ACHN (cell line): Measurements from ENCODE around the gene MND1.
A peak's percentile ranks its signal among the peaks of the same experiment; 100 is the strongest.
"Not testable (repeated sequence)": the region's sequence is repeated elsewhere in the genome, so short reads cannot be mapped to it uniquely, and the experiment has no call there.

Experiments used
- DNase-seq: peaks from one replicate; pipeline ENCODE4 v3.0.0-alpha.2; 2015
- in situ Hi-C: cut with HindIII; loops from 2 replicates; pipeline ENCODE4 v1.10.0; 2017; ENCODE audit warnings: low sequenced_read_pairs, low pct_ligation_motif_present, low pct_unique_long_range_greater_than_20kb

MND1 gene

DNA sequence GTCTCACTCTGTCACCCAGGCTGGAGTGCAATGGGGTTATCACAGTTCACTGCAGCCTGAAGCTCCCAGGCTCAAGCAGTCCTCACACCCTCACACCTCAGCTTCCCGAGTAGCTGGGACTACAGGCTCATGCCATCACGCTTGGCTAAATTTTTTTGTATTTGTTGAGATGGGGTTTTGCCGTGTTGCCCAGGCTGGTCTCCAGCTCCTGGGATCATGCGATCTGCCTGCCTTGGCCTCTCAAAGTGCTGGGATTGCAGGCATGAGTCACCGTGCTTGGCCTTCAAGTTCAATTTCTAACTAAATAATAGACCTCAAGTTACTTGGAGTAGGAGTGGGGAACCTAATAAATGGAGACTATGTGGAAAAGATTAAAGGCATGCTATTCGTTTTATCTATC, 48.9 kb downstream of the MND1 start:
- DNase-seq: peak; percentile 80
- in situ Hi-C loops: no loop called here

DNA sequence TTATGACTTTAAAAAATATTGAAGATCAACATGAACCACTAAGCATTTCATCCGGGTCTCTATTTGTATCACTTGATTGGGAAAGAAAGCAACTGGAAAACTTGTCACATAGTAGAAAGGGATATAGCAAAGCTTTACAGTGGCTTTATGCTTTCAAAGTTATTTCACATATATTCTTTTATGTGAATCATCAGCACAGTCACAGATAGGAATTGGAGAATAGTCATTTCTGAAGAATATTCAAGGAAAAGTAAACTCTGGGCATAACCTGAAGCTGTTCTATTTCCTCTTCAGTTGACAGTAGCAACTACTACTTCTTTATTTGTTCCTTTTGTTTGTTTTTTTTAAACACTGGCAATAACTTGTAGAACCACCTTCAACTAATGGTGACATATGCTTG, 50.5 kb downstream of the MND1 start:
- no peak for DNase-seq
- in situ Hi-C loops: no loop called here

DNA sequence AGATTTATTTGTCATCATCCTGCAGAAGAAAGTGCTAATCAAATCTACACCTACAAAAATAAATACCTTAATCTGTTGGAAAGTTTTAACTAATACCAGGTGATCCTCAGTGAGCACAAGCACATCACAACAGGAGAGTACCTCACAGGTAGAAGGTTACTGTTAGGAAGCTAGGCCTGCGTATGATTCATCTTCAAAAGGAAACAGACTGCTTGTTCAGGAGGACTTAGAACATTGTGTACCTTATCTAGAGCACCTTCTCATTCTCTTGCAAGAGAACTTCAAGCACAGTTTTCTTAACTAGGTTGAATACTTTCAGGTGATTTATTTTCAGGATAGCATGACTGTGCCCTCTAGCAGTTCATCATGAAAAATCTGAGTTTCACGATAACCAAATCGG, 54.2 kb downstream of the MND1 start:
- in situ Hi-C loops: no loop called here
- no peak for DNase-seq

DNA sequence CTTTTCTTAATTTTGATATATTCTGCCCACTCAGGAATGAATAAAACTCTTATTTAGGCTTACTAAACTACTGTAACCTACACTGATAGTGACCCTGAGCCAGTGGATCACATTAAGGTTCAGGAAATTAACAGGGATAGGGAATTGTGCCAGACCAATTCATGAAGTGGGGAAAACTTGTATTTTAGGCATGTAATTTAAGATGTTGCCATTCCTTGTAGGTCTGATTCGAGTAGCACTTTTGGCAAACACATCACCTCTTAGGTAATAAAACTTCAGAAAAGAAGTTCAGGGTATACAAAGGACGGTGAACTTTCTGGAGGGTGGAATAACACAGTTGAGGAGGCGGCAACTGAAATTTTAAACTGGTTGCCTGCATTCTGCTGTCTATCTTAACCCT, 54.9 kb downstream of the MND1 start:
- in situ Hi-C loops: no loop called here
- no peak for DNase-seq

DNA sequence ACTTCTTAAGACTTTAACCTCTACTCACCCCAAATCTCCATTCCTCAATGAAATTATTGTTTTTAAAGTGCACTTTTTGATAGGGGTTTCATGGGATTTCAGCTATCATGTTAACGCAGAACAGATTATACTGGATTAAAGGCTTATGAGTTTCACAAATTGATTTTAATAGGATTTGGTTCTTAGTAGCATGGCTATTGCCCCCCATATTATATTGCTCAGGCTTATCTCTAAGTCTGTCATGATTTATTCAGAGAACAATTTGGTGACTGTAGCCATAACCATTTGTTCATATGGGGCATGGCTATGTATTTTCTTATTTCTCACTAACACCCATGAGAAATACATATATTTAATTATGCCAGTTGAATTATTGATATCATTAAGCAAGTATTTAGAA, 57.0 kb downstream of the MND1 start:
- no peak for DNase-seq
- in situ Hi-C loops: no loop called here

DNA sequence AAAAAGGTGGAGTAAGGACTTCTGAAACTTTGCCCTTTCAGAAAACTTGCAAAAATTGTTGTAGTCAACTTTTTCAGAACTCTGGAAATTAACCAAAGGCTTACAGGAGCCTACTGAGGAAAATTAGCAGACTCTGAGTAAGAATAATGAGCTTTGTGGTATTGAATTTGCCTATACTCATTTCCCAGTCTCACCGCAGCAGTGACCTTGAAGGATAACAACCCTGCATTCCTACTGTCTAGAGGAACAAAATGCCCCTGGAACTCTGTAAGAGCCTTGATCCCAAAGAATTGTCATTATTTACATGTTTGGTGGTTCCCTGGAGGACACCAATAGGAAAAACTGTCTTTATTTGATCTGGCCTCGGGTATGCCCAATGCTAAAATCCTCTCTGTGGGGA, 57.9 kb downstream of the MND1 start:
- DNase-seq: no peak
- in situ Hi-C loops: no loop called here

DNA sequence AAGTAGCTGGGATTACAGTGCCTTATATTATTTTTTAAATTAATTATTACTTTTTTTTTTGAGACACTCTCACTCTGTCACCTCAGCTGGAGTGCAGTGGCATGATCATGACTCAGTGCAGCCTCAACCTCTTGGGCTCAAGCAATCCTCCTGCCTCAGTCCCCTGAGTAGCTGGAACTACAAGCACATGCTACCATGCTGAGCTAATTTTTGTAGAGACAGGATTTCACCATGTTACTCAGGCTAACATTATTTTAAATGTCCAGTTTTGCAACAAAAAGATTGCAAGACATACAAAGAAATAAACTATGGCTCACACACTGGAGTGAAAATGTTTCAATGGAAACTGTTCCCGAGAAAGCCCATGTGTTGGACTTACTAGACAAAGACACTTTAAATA, 59.2 kb downstream of the MND1 start:
- in situ Hi-C loops: no loop called here
- DNase-seq: no peak

DNA sequence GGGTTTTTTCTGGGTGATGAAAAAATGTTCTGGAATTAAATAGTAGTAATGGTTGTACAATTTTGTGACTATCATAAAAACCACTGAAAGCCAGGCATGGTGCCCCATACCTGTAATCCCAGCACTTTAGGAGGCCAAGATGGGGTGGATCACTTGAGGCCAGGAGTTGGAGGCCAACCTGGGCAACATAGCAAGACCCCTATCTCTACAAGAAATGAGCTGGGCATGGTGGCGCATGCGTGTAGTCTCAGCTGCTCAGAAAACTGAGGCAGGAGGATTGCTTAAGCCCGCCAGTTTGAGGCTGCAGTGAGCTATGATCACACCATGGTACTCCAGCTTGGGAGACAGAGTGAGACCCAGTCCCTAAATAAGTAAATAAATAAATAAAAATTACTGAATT, 63.4 kb downstream of the MND1 start:
- no peak for DNase-seq
- in situ Hi-C loops: no loop called here

DNA sequence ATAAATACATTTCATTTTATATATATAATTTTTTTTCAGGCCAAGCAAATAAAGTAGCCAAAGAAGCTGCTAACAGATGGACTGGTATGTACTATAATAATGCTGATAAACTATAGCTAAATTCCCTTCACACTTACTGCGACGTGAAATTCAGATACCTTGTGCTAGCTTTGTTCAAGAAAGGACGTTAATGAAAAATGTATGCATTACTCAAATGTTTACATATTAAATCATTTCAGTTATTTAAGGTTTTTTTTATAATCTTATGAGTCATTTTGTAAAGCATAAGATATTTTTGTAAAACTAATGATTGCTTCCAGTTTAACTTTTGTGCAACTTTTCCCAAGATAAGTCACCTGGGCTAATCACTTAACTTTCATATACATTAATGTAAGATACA, 64.4 kb downstream of the MND1 start:
- in situ Hi-C loops: no loop called here
- DNase-seq: no peak

DNA sequence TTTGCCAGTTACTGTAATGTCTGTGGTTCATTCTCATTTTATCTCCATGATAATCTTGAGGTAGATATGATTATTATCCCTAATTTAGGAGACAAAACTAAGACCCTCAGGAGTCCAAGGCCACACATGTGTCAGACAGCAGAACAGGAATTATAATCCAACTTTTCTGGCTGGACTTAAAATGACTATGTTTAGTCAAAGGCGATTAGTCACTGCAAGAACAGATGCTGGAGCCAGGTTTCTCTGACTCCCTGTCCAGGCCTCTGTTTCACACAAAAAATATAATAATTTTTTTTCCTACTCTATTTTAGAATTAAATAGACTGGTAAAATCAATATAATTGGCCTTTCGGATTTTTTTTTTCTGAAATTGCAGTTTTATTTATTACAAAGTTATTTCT, 64.9 kb downstream of the MND1 start:
- no peak for DNase-seq
- in situ Hi-C loops: no loop called here

DNA sequence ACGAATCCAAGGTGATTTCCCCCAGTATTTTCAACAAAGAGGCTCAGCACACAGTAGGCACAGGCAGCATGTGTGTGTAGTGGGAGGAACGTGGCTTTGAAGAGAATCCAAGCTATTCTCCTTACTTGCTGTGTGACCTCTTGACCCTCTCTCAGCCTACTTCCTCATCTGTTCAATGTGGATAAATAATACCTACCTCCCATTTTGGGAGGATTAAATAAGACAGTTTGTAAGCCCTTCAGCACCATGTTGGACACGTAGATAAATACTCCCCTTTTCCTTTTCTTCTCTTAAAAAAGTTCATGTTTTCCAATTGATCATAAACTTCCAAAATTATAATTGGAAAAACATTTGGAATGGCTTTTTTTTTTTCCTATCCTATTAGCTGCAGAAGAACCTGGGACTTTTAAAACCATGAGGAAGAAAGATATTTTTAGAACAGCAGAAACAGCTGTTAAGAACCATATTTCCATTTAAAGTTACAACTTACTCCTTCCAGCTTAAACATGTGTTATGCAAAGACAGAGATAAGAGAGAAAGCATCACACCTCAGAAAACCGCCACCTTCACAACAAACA, 65.5 kb downstream of the MND1 start:
- in situ Hi-C loops: no loop called here

DNA sequence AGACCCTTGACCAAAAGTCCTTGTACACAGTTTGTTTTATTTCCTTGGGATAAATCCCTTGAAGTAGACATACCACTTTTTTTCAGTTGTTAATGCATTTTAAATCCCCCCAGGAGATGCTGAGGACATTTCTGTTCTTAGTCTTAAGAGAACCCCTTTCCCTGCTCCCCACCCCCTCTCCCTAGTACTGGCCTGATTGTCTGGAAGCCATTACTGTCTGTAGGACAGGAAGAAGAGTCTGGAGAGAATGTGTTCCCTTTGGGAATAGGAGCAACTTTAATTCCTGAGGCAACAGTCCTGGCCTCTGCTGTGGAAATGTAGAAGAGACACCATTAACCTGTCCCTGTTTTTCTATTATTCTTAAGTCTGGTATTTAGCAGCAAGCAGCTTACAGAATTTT, 69.4 kb downstream of the MND1 start:
- in situ Hi-C loops: no loop called here

More for the DNA sequence above, 65.5 kb downstream of the MND1 start:
- DNase-seq: no peak

DNA sequence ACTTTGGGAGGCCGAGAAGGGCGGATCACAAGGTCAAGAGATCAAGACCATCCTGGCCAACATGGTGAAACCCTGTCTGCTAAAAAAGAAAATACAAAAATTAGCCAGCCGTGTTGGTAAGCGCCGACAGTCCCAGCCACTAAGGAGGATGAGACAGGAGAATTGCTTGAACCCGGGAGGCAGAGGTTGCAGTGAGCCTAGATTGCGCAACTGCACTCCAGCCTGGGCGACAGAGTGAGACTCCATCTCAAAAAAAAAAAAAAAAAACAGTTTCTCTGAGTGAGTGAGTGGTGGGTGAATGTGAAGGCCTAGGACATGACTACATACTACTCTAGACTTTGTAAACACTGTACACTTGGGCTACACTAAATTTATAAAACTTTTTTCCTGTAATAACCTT, 72.0 kb downstream of the MND1 start:
- DNase-seq, in situ Hi-C loops: not testable (repeated sequence)

More for the DNA sequence above, 69.4 kb downstream of the MND1 start:
- no peak for DNase-seq

DNA sequence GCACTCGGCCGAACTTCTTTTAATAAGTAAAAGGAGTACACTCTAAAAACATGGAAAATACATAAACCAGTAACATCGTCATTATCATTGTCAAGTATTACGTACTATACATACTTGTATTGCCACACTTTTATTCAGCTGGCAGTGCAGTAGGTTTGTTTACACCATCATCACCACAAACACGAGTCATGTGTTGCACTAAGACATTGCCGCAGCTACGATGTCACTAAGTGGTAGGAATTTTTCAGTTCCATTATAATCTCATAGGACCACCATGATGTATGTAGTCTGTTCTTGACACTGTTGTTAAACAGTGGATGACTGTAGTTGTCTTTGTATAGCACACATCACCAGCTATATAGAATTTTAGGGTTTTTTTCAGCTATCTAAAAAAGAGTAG, 73.6 kb downstream of the MND1 start:
- in situ Hi-C loops: no loop called here
- no peak for DNase-seq

DNA sequence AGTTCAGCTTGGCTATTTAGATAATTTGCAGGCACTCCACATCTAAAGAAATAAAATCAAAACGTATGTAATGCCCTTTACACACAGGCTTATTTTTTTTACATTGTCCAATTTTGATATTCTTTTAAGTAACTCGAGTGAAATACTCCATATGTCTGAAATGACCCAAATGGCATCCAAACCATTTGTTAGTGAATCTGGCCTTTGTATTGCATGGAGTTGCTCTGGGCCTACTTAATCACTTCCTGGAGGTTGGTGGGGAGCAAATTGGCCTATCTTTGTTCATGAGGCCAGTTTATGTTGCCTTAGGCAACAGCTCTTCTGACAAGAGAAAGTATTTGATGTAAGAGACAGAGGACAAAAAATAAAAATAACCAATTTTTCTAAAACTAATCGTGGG, 74.1 kb downstream of the MND1 start:
- in situ Hi-C loops: no loop called here
- no peak for DNase-seq

DNA sequence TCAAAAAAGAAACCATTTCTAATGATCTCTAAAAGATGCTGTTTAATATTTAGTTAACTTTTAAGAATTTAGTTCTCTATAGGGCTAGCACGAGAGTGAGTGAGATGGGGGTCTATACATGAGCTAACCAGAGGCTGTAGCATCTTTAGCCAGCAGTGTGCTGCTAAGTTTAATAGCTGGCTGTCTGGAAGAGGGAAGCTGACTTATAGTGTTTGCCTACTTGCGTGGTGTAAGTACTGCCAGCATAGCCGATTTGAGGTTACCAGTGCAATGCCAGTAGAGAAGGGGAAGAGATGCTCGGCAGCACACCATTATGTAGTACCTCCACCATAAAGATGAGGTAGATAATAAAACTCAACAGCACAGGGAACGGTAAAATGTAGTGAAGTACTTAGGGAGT, 74.5 kb downstream of the MND1 start:
- DNase-seq: no peak
- in situ Hi-C loops: no loop called here

DNA sequence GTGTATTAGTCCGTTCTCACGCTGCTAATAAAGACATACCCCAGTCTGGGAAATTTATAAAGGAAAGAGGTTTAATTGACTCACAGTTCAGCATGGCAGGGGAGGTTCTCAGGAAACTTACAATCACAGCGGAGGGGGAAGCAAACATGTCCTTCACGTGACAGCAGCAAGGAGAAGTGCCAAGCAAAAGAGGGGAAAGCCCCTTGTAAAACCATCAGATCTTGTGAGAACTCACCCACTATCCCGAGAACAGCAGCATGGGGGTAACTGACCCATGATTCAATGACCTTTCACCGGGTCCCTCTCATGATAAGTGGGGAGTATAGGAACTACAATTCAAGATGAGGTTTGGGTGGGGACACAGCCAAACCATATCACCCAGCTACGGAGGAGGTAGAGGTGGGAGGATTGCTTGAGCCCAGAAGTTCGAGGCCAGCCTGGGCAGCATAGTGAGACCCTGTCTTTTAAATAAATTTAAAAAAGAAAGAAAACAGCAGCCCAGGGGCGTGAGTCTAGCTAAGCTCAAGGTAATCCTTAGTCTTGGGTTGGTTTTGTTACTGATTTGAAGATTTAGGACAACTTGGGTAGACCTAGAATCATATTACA, 75.3 kb downstream of the MND1 start:
- in situ Hi-C loops: no loop called here
- no peak for DNase-seq

DNA sequence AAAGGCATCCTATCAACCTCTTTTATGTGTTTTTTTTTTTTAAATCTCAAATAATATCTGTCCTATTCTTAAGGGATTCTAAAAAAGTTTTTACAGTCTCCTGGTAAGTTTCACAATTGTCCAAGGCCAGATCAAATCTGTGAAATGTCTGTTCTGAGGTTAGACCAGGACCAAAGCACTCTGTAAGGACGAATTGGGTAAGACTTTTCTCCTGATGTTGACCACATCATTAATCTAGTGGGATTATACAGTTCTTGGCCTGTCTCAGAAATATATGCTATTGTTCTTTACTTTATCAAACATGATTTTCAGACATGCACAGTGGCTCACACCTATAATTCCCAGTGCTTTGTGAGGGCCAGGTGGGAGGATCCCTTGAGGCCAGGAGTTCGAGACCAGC, 75.9 kb downstream of the MND1 start:
- DNase-seq: no peak
- in situ Hi-C loops: no loop called here

DNA sequence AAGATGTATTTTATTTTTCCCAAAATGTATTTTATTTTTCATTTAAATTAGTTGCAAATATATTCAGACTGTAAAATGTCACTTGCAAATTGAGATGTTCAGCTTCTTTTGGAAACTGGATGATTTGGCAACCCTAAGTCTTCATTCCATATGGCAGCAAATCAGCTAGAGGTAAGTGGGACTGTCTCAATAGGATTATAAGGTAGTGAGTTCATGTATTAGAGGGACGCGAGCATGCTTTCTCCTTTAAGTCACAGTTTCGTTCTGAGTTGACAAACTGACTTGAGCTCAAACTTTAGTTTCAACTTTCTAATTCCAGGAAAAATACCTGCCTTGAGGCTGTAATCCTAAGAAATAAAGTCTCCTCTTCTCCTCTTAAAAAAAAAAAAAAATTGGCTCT, 77.5 kb downstream of the MND1 start:
- in situ Hi-C loops: no loop called here
- DNase-seq: no peak

DNA sequence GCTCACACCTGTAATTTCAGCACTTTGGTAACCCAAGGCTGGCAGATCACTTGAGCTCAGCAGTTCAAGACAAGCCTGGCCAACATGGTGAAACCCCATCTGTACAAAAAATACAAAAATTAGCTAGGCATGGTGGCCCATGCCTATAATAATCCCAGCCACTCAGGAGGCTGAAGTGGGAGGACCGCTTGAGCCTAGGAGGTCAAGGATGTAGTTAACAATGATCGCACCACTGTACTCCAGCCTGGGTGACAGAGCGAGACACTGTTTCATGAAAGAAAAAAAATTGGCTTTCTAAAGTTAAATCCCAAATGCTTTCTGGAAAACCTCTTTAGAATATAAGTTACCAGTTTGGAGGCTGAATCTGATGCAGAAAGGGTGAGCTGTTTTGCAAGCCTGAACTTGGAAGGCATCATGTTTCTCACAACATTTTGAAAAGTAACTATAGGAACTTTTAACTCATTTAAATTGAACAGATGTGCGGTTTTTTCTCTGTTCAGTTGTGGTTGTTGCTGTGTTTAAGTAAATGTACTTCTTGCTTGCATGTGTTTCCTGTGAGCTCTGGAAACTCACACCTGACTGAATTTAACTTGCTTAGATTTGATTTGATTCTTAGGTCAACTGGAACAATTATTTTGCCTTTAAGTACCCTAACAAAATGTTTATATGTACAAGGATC, 81.9 kb downstream of the MND1 start:
- DNase-seq: no peak
- in situ Hi-C loops: no loop called here
